ENCODE measurements around the gene SDR9C7. TPM values are rescaled to one million over a fixed set of nuclear protein-coding genes. Genes with fewer than 3 reads are reported as not detected.
"Not testable (repeated sequence)": the region's sequence is repeated elsewhere in the genome, so short reads cannot be mapped to it uniquely, and the experiment has no call there.

The SDR9C7 gene
- total RNA-seq, 2 experiments from 2014 or later: not detected

DNA sequence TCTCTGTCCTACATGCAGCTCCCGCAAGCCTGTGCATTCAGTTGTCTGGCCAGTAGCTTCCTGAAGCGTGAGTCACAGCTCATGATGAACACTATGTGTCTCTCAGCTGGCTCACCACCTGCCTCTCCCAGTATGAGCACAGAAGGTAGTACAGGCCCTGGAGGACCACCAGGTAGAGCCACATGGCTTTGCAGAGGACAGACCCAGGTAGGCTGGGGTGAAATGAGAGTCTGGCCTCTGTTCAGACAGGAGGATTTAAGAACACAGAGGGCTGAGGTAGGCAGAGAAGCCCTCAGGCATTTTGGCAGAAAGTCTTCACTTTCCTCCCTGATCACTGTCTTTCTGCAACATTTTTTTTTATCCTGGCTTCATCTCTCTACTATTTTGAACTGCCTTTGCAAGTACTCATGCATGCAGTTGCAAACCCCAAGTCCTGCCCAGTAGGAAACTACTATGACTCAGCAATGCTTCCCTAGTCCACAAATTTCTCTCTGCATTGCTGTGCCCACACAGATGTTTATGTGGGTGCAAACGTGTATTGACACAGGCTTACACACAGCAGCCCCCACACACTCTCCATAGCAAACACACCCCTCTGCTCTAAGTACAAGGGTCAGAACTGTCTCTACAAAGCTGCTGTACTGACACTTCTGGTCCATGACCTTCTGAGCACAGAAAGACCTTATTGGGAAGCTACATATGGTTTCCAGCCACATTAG lies 7.2 kb upstream of the SDR9C7 start:
- H3K4me1 ChIP-seq (ENCODE audit: insufficient read depth, low read length, poor library complexity, severe bottlenecking): no peaks in the 10 kb centered on the region
- TF ChIP-seq EZH2phosphoT487 (IDR thresholded peaks at IDR 0.05; ENCODE audit: borderline replicate concordance, low read depth, low read length): no peak
- no peak for TF ChIP-seq CTCF (conservative IDR thresholded peaks at IDR 0.05; ENCODE audit: low read length)
- no peak overlapping the region for H2AFZ ChIP-seq (ENCODE audit: low read length)
- H4K20me1 ChIP-seq (ENCODE audit: insufficient read depth, low read length): no peaks in the 10 kb centered on the region
- no peak overlapping the region for H3K27ac ChIP-seq (ENCODE audit: low read depth, low read length, poor library complexity, severe bottlenecking)
- intact Hi-C loops (cut with micrococcal nuclease; ENCODE audit: unreplicated experiment): no loop called here
- no peaks in the 10 kb centered on the region for H3K36me3 ChIP-seq (ENCODE audit: insufficient read depth, low read length)
- no peak overlapping the region for H3K4me3 ChIP-seq (ENCODE audit: low read depth, low read length, poor library complexity, severe bottlenecking)
- BruUV-seq (replicated peaks): no TSS peak
- ChIA-PET CTCF (ENCODE audit: unreplicated experiment) (no interaction called here), POLR2A (no interaction called here)
- H3K9me3 ChIP-seq (ENCODE audit: low read length): no peaks in the 10 kb centered on the region
- H3K4me2 ChIP-seq (ENCODE audit: low read length): no peak overlapping the region
- DNase-seq (ENCODE audit: low spot score): no peak
- H3K79me2 ChIP-seq (ENCODE audit: insufficient read depth, low read depth, low read length): no peaks in the 10 kb centered on the region
- no peaks in the 10 kb centered on the region for H3K9me2 ChIP-seq (ENCODE audit: insufficient read depth, low read length)

GRCh38 chr12:56940942-56941298 lies 6.7 kb upstream of the SDR9C7 start:
- H3K4me1 ChIP-seq (ENCODE audit: insufficient read depth, low read length, poor library complexity, severe bottlenecking); H2AFZ ChIP-seq (ENCODE audit: low read length); CTCF ChIA-PET (ENCODE audit: unreplicated experiment); H3K27ac ChIP-seq (ENCODE audit: low read depth, low read length, poor library complexity, severe bottlenecking); H4K20me1 ChIP-seq (ENCODE audit: insufficient read depth, low read length); H3K36me3 ChIP-seq (ENCODE audit: insufficient read depth, low read length); DNase-seq (ENCODE audit: low spot score); intact Hi-C loops (cut with micrococcal nuclease; ENCODE audit: unreplicated experiment); H3K4me2 ChIP-seq (ENCODE audit: low read length); H3K9me3 ChIP-seq (ENCODE audit: low read length); POLR2A ChIA-PET; H3K4me3 ChIP-seq (ENCODE audit: low read depth, low read length, poor library complexity, severe bottlenecking); BruUV-seq (replicated peaks); H3K79me2 ChIP-seq (ENCODE audit: insufficient read depth, low read depth, low read length); H3K9me2 ChIP-seq (ENCODE audit: insufficient read depth, low read length): not testable (repeated sequence)

- no peaks in the 10 kb centered on the region for H3K36me3 ChIP-seq (ENCODE audit: insufficient read depth, low read length)
- ChIA-PET CTCF (ENCODE audit: unreplicated experiment) (no interaction called here), POLR2A (interaction anchor here (1.0 kb wide), 1 partner anchor 135 kb away, joined by 3 read pairs; no protein-coding TSS in a partner anchor)
- TF ChIP-seq CTCF (conservative IDR thresholded peaks at IDR 0.05; ENCODE audit: low read length) (no peak), EZH2phosphoT487 (IDR thresholded peaks at IDR 0.05; ENCODE audit: borderline replicate concordance, low read depth, low read length) (no peak)
- no peak overlapping the region for H2AFZ ChIP-seq (ENCODE audit: low read length)
- no peaks in the 10 kb centered on the region for H4K20me1 ChIP-seq (ENCODE audit: insufficient read depth, low read length)
- H3K27ac ChIP-seq (ENCODE audit: low read depth, low read length, poor library complexity, severe bottlenecking): no peak overlapping the region
- H3K4me2 ChIP-seq (ENCODE audit: low read length): no peak overlapping the region
- BruUV-seq (replicated peaks): no TSS peak
- no peaks in the 10 kb centered on the region for H3K9me2 ChIP-seq (ENCODE audit: insufficient read depth, low read length)
- DNase-seq (ENCODE audit: low spot score): no peak
- no peaks in the 10 kb centered on the region for H3K9me3 ChIP-seq (ENCODE audit: low read length)
- H3K79me2 ChIP-seq (ENCODE audit: insufficient read depth, low read depth, low read length): no peaks in the 10 kb centered on the region
- peaks cover 6% of the 10 kb centered on the region for H3K4me1 ChIP-seq (ENCODE audit: insufficient read depth, low read length, poor library complexity, severe bottlenecking)
- H3K4me3 ChIP-seq (ENCODE audit: low read depth, low read length, poor library complexity, severe bottlenecking): no peak overlapping the region
- intact Hi-C loops (cut with micrococcal nuclease; ENCODE audit: unreplicated experiment): no loop called here
Measured at GRCh38 chr12:56935752-56936151, 1.5 kb upstream of the SDR9C7 start.

Data from OCI-LY7 (cell line).